Measurements from ENCODE around the gene MATCAP1. TPM values are rescaled to one million over a fixed set of nuclear protein-coding genes. Genes with fewer than 3 reads are reported as not detected.

MATCAP1 gene
- total RNA-seq, 2 donors from 2014 or later, result 50.2 to 63.8 TPM

- peak overlapping the region; percentile 99 for H3K4me3 ChIP-seq (ENCODE audit: low read length)
- Mint-ChIP-seq H3K4me3 (peak overlapping the region; percentile 96), H3K27ac (peak overlapping the region; percentile 97), H3K27me3 (ENCODE audit: insufficient read depth) (peaks cover 9% of the 10 kb centered on the region), H3K9me3 (no peaks in the 10 kb centered on the region), H3K4me1 (peaks cover 27% of the 10 kb centered on the region), H3K36me3 (ENCODE audit: low read depth) (peaks cover 31% of the 10 kb centered on the region)
- no peak for DNase-seq
- H3K9ac ChIP-seq (ENCODE audit: extremely low read depth, low read length, poor library complexity, severe bottlenecking), result peak overlapping the region; percentile 82
- no peak for TF ChIP-seq CTCF (conservative IDR thresholded peaks at IDR 0.05)
- no peaks in the 10 kb centered on the region for H3K9me3 ChIP-seq (ENCODE audit: control insufficient read depth, low read length)
- peaks cover 3% of the 10 kb centered on the region for H3K4me1 ChIP-seq (ENCODE audit: control insufficient read depth, insufficient read depth, low read length)
- no peaks in the 10 kb centered on the region for H3K27me3 ChIP-seq (ENCODE audit: control insufficient read depth, insufficient read depth, low read length, poor library complexity, severe bottlenecking)
- peaks cover 44% of the 10 kb centered on the region for H3K36me3 ChIP-seq (ENCODE audit: control insufficient read depth, insufficient read depth, low read length)
- no peak overlapping the region for H3K27ac ChIP-seq (ENCODE audit: low read depth, low read length)
- whole genome bisulfite sequencing, 2 experiments (ENCODE audit: insufficient coverage in 1 of 2, insufficient read length in 1 of 2), result 30 to 31% methylated on average over 3 to 12 of the region's 12 CpGs
Measured at GRCh38 chr16:67227567-67227921, 43.8 kb upstream of the MATCAP1 start.

- peaks cover 3% of the 10 kb centered on the region for H3K4me1 ChIP-seq (ENCODE audit: control insufficient read depth, insufficient read depth, low read length)
- H3K9ac ChIP-seq (ENCODE audit: extremely low read depth, low read length, poor library complexity, severe bottlenecking), result peak within 1 kb of the TSS; percentile 82
- no peaks in the 10 kb centered on the region for H3K27me3 ChIP-seq (ENCODE audit: control insufficient read depth, insufficient read depth, low read length, poor library complexity, severe bottlenecking)
- peak; percentile 51 for TF ChIP-seq CTCF (conservative IDR thresholded peaks at IDR 0.05)
- peak within 1 kb of the TSS; percentile 96 for H3K4me3 Mint-ChIP-seq
- no peak within 1 kb of the TSS for H3K27ac ChIP-seq (ENCODE audit: low read depth, low read length)
- H3K36me3 Mint-ChIP-seq (ENCODE audit: low read depth), result peaks cover 28% of the 10 kb centered on the region
- peak; percentile 100 for DNase-seq
- no peaks in the 10 kb centered on the region for H3K9me3 ChIP-seq (ENCODE audit: control insufficient read depth, low read length)
- H3K4me1 Mint-ChIP-seq, result peaks cover 27% of the 10 kb centered on the region
- WGBS, 2 experiments (ENCODE audit: insufficient coverage in 1 of 2, insufficient read length in 1 of 2), result 0 to 1% methylated on average over 27 to 46 of the region's 46 CpGs
- H3K27ac Mint-ChIP-seq, result peak within 1 kb of the TSS; percentile 97
- H3K36me3 ChIP-seq (ENCODE audit: control insufficient read depth, insufficient read depth, low read length), result peaks cover 39% of the 10 kb centered on the region
- H3K27me3 Mint-ChIP-seq (ENCODE audit: insufficient read depth), result peaks cover 9% of the 10 kb centered on the region
- peak within 1 kb of the TSS; percentile 99 for H3K4me3 ChIP-seq (ENCODE audit: low read length)
- no peaks in the 10 kb centered on the region for H3K9me3 Mint-ChIP-seq
Measured at GRCh38 chr16:67226804-67227566, 43.2 kb upstream of the MATCAP1 start, which contains the start of gene TMEM208. TMEM208 (plus strand) TSS chr16:67227130; CDS start chr16:67227219, 89 bp downstream.

- Mint-ChIP-seq H3K4me3 (peak overlapping the region; percentile 96), H3K27me3 (ENCODE audit: insufficient read depth) (peaks cover 9% of the 10 kb centered on the region), H3K27ac (no peak overlapping the region), H3K4me1 (peaks cover 27% of the 10 kb centered on the region), H3K36me3 (ENCODE audit: low read depth) (peaks cover 23% of the 10 kb centered on the region), H3K9me3 (no peaks in the 10 kb centered on the region)
- no peak overlapping the region for H3K27ac ChIP-seq (ENCODE audit: low read depth, low read length)
- H3K4me1 ChIP-seq (ENCODE audit: control insufficient read depth, insufficient read depth, low read length), result peaks cover 3% of the 10 kb centered on the region
- 16 to 27% methylated on average over 12 of the region's 12 CpGs for WGBS, 2 experiments (ENCODE audit: insufficient coverage in 1 of 2, insufficient read length in 1 of 2)
- no peaks in the 10 kb centered on the region for H3K27me3 ChIP-seq (ENCODE audit: control insufficient read depth, insufficient read depth, low read length, poor library complexity, severe bottlenecking)
- no peaks in the 10 kb centered on the region for H3K9me3 ChIP-seq (ENCODE audit: control insufficient read depth, low read length)
- H3K9ac ChIP-seq (ENCODE audit: extremely low read depth, low read length, poor library complexity, severe bottlenecking), result no peak overlapping the region
- H3K36me3 ChIP-seq (ENCODE audit: control insufficient read depth, insufficient read depth, low read length), result peaks cover 33% of the 10 kb centered on the region
- H3K4me3 ChIP-seq (ENCODE audit: low read length), result peak overlapping the region; percentile 99
- no peak for DNase-seq
- TF ChIP-seq CTCF (conservative IDR thresholded peaks at IDR 0.05), result no peak
Measured at GRCh38 chr16:67226295-67226803, 42.6 kb upstream of the MATCAP1 start.

Data from endodermal cell (in vitro differentiated cells).